GM23338 (cell line): ENCODE data around the gene ATP9B. TPM values are rescaled to one million over a fixed set of nuclear protein-coding genes. Genes with fewer than 3 reads are reported as not detected.

ENCODE experiments used
- ATAC-seq: fragments of 200-7000 bp; cut with Tn5 transposase; 3 replicates; pipeline ENCODE4 v1.9.1; 2020
- DNase-seq: peaks from one replicate; pipeline ENCODE4 v3.0.0-alpha.2; 2015; ENCODE audit warnings: low spot score
- H2AFZ ChIP-seq: fragments of 200-600 bp; sonication (generic); 2 replicates; pipeline ENCODE4 v1.8.0; 2016; ENCODE audit warnings: antibody characterized with exemption, mild to moderate bottlenecking, moderate library complexity
- H3F3A ChIP-seq: fragments of 200-600 bp; sonication (generic); replicated peaks from 2 replicates; pipeline ENCODE4 v1.8.0; 2017; ENCODE audit warnings: antibody characterized with exemption, mixed run types, low read depth
- H3K27ac ChIP-seq: fragments of 200-600 bp; sonication (generic); 2 replicates; pipeline ENCODE4 v1.6.1; 2016; ENCODE audit warnings: low read depth
- H3K27me3 ChIP-seq: fragments of 200-600 bp; sonication (generic); 2 replicates; pipeline ENCODE4 v1.8.0; 2016; ENCODE audit warnings: mild to moderate bottlenecking, mixed run types, moderate library complexity; ENCODE audit not compliant: insufficient read depth
- H3K36me3 ChIP-seq: fragments of 200-600 bp; sonication (generic); 2 replicates; pipeline ENCODE4 v1.8.0; 2016; ENCODE audit warnings: mild to moderate bottlenecking; ENCODE audit not compliant: insufficient read depth
- H3K4me1 ChIP-seq: fragments of 200-600 bp; sonication (generic); 2 replicates; pipeline ENCODE4 v1.8.0; 2016; ENCODE audit warnings: mild to moderate bottlenecking, moderate library complexity; ENCODE audit not compliant: insufficient read depth
- H3K4me2 ChIP-seq: fragments of 200-600 bp; sonication (generic); 2 replicates; pipeline ENCODE4 v1.7.1; 2017; ENCODE audit warnings: mixed run types
- H3K4me3 ChIP-seq: fragments of 200-600 bp; sonication (generic); 2 replicates; pipeline ENCODE4 v1.6.1; 2016; ENCODE audit warnings: mixed run types
- H3K79me2 ChIP-seq: fragments of 200-600 bp; sonication (generic); replicated peaks from 2 replicates; pipeline ENCODE4 v1.8.0; 2017; ENCODE audit warnings: mild to moderate bottlenecking; ENCODE audit not compliant: insufficient read depth
- H3K9me2 ChIP-seq: fragments of 200-600 bp; sonication (generic); 2 replicates; pipeline ENCODE4 v1.8.0; 2017; ENCODE audit not compliant: insufficient read depth
- H4K20me1 ChIP-seq: fragments of 200-600 bp; sonication (generic); replicated peaks from 2 replicates; pipeline ENCODE4 v1.8.0; 2017; ENCODE audit warnings: mild to moderate bottlenecking; ENCODE audit not compliant: insufficient read depth
- H3K27ac Mint-ChIP-seq: 2 replicates; pipeline ENCODE4 v1.8.0; 2020; ENCODE audit warnings: inconsistent platforms, mild to moderate bottlenecking, moderate library complexity, mixed read lengths
- H3K27me3 Mint-ChIP-seq: 3 replicates; pipeline ENCODE4 v1.8.0; 2022; ENCODE audit warnings: low read depth, mild to moderate bottlenecking, moderate library complexity, mixed read lengths, inconsistent platforms; ENCODE audit not compliant: insufficient read depth, poor library complexity
- H3K36me3 Mint-ChIP-seq: 3 replicates; pipeline ENCODE4 v1.8.0; 2021; ENCODE audit warnings: low read depth, mild to moderate bottlenecking, inconsistent platforms, moderate library complexity, mixed read lengths
- H3K4me1 Mint-ChIP-seq: 3 replicates; pipeline ENCODE4 v1.8.0; 2020; ENCODE audit warnings: mild to moderate bottlenecking, inconsistent platforms, mixed read lengths
- H3K4me3 Mint-ChIP-seq: 3 replicates; pipeline ENCODE4 v1.8.0; 2021; ENCODE audit warnings: moderate library complexity, mild to moderate bottlenecking, inconsistent platforms, mixed read lengths
- H3K9me3 Mint-ChIP-seq: 3 replicates; pipeline ENCODE4 v1.8.0; 2020; ENCODE audit warnings: moderate library complexity, mild to moderate bottlenecking, inconsistent platforms, mixed read lengths
- CREB1 ChIP-seq: fragments of 250-450 bp; sonication (Bioruptor Pico); IDR thresholded peaks from 2 replicates; pipeline ENCODE4 v1.5.0; 2020; ENCODE audit warnings: low read depth, mild to moderate bottlenecking, moderate library complexity
- EZH2 ChIP-seq: fragments of 200-600 bp; sonication (generic); IDR thresholded peaks from one replicate; pipeline ENCODE4 v1.8.0; 2017; ENCODE audit warnings: antibody characterized with exemption, mild to moderate bottlenecking, low read depth; ENCODE audit not compliant: unreplicated experiment
- EZH2phosphoT487 ChIP-seq: fragments of 200-600 bp; sonication (generic); IDR thresholded peaks from one replicate; pipeline ENCODE4 v1.8.1; 2018; ENCODE audit warnings: antibody characterized with exemption; ENCODE audit not compliant: unreplicated experiment
- NANOG ChIP-seq: IDR thresholded peaks from 2 replicates; pipeline ENCODE4 v1.6.1; 2016; ENCODE audit warnings: antibody characterized with exemption, borderline replicate concordance
- POLR2AphosphoS5 ChIP-seq: IDR thresholded peaks from 2 replicates; pipeline ENCODE4 v1.6.1; 2016; ENCODE audit warnings: antibody characterized with exemption, low read depth
- STAT1 ChIP-seq: IDR thresholded peaks from one replicate; pipeline ENCODE4 v1.6.1; 2016; ENCODE audit warnings: antibody characterized with exemption; ENCODE audit not compliant: unreplicated experiment
- ZNF114 ChIP-seq: fragments of 250-450 bp; sonication (Bioruptor Pico); IDR thresholded peaks from 2 replicates; pipeline ENCODE4 v1.5.0; 2020; ENCODE audit warnings: mild to moderate bottlenecking, moderate library complexity
- ZNF331 ChIP-seq: fragments of 250-450 bp; sonication (Bioruptor Pico); IDR thresholded peaks from 2 replicates; pipeline ENCODE4 v1.5.0; 2020; ENCODE audit warnings: low read depth, mild to moderate bottlenecking, moderate library complexity
- polyA plus RNA-seq: library from polyadenylated mRNA; unstranded; fragments of >200 nt; fragmentation: Nextera tagmentation; extraction: Ambion mirVana; gene quantifications from 2 replicates; pipeline ENCODE4 v1.2.1, GENCODE V29; 2016
- total RNA-seq: library from RNA; depleted of rRNA; stranded (reverse); fragments of >200 nt; shearing (Covaris generic); gene quantifications from 2 replicates; pipeline ENCODE4 v1.2.3, GENCODE V29; 2014
- TF ChIP-seq, protein P1 (sequence below), 2 experiments: fragments of 200-600 bp in 1 of 2; sonication (generic) in 1 of 2; conservative IDR thresholded peaks; 2 replicates each; pipeline versions ENCODE4 v1.5.1 to v1.6.1; 2016 to 2017; ENCODE audit warnings: antibody characterized with exemption in 2 of 2, low read depth in 2 of 2, mild to moderate bottlenecking in 2 of 2, moderate library complexity in 1 of 2
- TF ChIP-seq, protein P2 (sequence below): fragments of 250-450 bp; sonication (Bioruptor Pico); IDR thresholded peaks from 2 replicates; pipeline ENCODE4 v1.5.0; 2020; ENCODE audit warnings: mild to moderate bottlenecking, moderate library complexity
- TF ChIP-seq, protein P3 (sequence below): IDR thresholded peaks from 2 replicates; pipeline ENCODE4 v1.6.1; 2016; ENCODE audit warnings: antibody characterized with exemption

Gene ATP9B
- total and polyA plus RNA-seq, 2 experiments from 2014 or later, result 14.2 to 25.6 TPM

DNA sequence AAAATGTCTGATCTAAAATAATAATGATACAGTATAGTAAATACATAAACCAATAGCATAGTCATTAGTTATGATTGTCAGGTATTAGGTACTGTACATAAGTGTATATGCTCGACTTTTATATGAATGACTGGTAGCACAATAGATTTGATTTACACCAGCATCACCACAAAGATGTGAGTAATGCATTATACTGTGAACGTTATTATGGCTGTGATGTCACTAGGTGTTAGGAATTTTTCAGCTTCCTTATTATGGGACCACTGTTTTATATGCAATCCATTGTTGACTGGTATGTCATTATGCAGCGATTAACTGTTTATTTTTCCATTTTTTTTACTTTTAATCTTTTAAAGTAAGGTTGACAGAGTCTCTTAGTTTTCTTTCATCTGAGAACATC is 23.7 kb downstream of the ATP9B start (continued):
- TF ChIP-seq, protein P1, sequence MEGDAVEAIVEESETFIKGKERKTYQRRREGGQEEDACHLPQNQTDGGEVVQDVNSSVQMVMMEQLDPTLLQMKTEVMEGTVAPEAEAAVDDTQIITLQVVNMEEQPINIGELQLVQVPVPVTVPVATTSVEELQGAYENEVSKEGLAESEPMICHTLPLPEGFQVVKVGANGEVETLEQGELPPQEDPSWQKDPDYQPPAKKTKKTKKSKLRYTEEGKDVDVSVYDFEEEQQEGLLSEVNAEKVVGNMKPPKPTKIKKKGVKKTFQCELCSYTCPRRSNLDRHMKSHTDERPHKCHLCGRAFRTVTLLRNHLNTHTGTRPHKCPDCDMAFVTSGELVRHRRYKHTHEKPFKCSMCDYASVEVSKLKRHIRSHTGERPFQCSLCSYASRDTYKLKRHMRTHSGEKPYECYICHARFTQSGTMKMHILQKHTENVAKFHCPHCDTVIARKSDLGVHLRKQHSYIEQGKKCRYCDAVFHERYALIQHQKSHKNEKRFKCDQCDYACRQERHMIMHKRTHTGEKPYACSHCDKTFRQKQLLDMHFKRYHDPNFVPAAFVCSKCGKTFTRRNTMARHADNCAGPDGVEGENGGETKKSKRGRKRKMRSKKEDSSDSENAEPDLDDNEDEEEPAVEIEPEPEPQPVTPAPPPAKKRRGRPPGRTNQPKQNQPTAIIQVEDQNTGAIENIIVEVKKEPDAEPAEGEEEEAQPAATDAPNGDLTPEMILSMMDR (conservative IDR thresholded peaks at IDR 0.05; ENCODE audit: low read depth in 2 of 2), result no peak

DNA sequence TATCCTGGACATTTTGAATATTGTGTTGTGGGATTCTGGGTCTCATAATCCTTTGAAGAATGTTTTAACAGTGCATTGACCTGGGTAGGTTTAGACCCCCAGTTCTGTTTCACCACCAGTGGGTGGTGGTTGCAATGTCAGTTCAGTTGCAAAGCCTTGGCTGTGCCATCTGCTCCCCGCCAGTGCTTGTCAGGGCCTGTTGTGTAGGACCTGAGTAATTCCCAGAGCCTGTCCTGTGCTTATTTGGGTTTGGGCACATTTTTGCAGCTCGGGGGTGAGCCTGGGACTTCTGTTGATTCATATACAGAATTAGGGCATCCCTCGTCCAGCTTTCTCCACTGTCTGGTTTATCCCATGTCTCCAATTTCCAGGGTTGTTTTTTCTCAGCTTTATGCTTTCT is 24.8 kb downstream of the ATP9B start:
- H3K27ac Mint-ChIP-seq, result peak overlapping the region; percentile 11; the same call in 1 of the 2 replicates
- no peak for DNase-seq
- peak; percentile 21; the same call in 1 of the 3 replicates for ATAC-seq
- Histone ChIP-seq H3K4me2 (peak overlapping the region; percentile 15; the same call in 1 of the 2 replicates), H3F3A (no peaks in the 10 kb centered on the region), H3K4me1 (peaks cover 35% of the 10 kb centered on the region), H3K9me2 (no peaks in the 10 kb centered on the region), H3K4me3 (no peak overlapping the region), H4K20me1 (peaks cover 5% of the 10 kb centered on the region; the same call in 1 of the 2 replicates), H3K27ac (no peak overlapping the region), H3K79me2 (peaks cover 79% of the 10 kb centered on the region), H2AFZ (no peak overlapping the region), H3K27me3 (no peaks in the 10 kb centered on the region), H3K36me3 (no peaks in the 10 kb centered on the region)
- H3K4me1 Mint-ChIP-seq, result peaks cover 28% of the 10 kb centered on the region
- H3K4me3 Mint-ChIP-seq, result no peak overlapping the region
- peaks cover 16% of the 10 kb centered on the region for H3K36me3 Mint-ChIP-seq
- no peaks in the 10 kb centered on the region for H3K9me3 Mint-ChIP-seq
- H3K27me3 Mint-ChIP-seq, result no peaks in the 10 kb centered on the region
- TF ChIP-seq, protein P1 (conservative IDR thresholded peaks at IDR 0.05; ENCODE audit: low read depth in 2 of 2), result no peak
- no peak for TF ChIP-seq NANOG
- TF ChIP-seq POLR2AphosphoS5, result no peak
- no peak for TF ChIP-seq ZNF331 (CRISPR knock-in tag)
- TF ChIP-seq, protein P2, sequence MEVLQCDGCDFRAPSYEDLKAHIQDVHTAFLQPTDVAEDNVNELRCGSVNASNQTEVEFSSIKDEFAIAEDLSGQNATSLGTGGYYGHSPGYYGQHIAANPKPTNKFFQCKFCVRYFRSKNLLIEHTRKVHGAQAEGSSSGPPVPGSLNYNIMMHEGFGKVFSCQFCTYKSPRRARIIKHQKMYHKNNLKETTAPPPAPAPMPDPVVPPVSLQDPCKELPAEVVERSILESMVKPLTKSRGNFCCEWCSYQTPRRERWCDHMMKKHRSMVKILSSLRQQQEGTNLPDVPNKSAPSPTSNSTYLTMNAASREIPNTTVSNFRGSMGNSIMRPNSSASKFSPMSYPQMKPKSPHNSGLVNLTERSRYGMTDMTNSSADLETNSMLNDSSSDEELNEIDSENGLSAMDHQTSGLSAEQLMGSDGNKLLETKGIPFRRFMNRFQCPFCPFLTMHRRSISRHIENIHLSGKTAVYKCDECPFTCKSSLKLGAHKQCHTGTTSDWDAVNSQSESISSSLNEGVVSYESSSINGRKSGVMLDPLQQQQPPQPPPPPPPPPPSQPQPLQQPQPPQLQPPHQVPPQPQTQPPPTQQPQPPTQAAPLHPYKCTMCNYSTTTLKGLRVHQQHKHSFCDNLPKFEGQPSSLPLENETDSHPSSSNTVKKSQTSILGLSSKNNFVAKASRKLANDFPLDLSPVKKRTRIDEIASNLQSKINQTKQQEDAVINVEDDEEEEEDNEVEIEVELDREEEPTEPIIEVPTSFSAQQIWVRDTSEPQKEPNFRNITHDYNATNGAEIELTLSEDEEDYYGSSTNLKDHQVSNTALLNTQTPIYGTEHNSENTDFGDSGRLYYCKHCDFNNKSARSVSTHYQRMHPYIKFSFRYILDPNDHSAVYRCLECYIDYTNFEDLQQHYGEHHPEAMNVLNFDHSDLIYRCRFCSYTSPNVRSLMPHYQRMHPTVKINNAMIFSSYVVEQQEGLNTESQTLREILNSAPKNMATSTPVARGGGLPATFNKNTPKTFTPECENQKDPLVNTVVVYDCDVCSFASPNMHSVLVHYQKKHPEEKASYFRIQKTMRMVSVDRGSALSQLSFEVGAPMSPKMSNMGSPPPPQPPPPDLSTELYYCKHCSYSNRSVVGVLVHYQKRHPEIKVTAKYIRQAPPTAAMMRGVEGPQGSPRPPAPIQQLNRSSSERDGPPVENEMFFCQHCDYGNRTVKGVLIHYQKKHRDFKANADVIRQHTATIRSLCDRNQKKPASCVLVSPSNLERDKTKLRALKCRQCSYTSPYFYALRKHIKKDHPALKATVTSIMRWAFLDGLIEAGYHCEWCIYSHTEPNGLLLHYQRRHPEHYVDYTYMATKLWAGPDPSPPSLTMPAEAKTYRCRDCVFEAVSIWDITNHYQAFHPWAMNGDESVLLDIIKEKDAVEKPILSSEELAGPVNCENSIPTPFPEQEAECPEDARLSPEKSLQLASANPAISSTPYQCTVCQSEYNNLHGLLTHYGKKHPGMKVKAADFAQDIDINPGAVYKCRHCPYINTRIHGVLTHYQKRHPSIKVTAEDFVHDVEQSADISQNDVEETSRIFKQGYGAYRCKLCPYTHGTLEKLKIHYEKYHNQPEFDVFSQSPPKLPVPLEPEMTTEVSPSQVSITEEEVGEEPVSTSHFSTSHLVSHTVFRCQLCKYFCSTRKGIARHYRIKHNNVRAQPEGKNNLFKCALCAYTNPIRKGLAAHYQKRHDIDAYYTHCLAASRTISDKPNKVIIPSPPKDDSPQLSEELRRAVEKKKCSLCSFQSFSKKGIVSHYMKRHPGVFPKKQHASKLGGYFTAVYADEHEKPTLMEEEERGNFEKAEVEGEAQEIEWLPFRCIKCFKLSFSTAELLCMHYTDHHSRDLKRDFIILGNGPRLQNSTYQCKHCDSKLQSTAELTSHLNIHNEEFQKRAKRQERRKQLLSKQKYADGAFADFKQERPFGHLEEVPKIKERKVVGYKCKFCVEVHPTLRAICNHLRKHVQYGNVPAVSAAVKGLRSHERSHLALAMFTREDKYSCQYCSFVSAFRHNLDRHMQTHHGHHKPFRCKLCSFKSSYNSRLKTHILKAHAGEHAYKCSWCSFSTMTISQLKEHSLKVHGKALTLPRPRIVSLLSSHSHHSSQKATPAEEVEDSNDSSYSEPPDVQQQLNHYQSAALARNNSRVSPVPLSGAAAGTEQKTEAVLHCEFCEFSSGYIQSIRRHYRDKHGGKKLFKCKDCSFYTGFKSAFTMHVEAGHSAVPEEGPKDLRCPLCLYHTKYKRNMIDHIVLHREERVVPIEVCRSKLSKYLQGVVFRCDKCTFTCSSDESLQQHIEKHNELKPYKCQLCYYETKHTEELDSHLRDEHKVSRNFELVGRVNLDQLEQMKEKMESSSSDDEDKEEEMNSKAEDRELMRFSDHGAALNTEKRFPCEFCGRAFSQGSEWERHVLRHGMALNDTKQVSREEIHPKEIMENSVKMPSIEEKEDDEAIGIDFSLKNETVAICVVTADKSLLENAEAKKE (CRISPR knock-in tag), result no peak
- TF ChIP-seq CREB1 (CRISPR knock-in tag), result no peak
- TF ChIP-seq, protein P3, sequence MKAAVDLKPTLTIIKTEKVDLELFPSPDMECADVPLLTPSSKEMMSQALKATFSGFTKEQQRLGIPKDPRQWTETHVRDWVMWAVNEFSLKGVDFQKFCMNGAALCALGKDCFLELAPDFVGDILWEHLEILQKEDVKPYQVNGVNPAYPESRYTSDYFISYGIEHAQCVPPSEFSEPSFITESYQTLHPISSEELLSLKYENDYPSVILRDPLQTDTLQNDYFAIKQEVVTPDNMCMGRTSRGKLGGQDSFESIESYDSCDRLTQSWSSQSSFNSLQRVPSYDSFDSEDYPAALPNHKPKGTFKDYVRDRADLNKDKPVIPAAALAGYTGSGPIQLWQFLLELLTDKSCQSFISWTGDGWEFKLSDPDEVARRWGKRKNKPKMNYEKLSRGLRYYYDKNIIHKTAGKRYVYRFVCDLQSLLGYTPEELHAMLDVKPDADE, result no peak
- TF ChIP-seq ZNF114 (CRISPR knock-in tag), result no peak
- TF ChIP-seq EZH2, result no peak
- no peak for TF ChIP-seq STAT1
- no peak for TF ChIP-seq EZH2phosphoT487
